ENCODE measurements around the gene FAM131A. TPM values are rescaled to one million over a fixed set of nuclear protein-coding genes. Genes with fewer than 3 reads are reported as not detected.

FAM131A gene, protein sequence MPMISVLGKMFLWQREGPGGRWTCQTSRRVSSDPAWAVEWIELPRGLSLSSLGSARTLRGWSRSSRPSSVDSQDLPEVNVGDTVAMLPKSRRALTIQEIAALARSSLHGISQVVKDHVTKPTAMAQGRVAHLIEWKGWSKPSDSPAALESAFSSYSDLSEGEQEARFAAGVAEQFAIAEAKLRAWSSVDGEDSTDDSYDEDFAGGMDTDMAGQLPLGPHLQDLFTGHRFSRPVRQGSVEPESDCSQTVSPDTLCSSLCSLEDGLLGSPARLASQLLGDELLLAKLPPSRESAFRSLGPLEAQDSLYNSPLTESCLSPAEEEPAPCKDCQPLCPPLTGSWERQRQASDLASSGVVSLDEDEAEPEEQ
- total RNA-seq: 26.9 TPM

- peak; percentile 83 for DNase-seq
Observed at GRCh38 chr3:184337399-184337714, at the start of gene FAM131A. FAM131A (plus strand) TSS chr3:184337600; CDS start chr3:184337631, 31 bp downstream.

GRCh38 chr3:184289426-184289938 lies 47.9 kb upstream of the FAM131A start:
- DNase-seq: peak; percentile 38

DNA sequence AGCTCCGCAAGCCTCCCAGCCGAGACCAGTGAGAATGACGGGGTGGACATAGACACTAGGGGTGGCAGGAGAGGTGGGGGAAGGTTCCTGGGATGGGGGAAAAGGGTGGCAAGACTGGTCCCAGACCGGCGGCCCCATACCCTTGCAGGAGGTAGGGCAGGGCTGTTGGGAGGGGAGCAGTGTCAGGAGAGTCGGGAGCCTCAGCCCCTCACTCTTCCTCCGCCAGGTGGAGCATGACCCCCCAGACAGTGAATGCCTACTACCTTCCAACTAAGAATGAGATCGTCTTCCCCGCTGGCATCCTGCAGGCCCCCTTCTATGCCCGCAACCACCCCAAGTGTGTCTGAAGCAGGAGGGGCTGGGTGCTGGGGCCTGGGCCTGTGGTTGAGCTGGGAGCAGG lies 47.1 kb upstream of the FAM131A start:
- no peak for DNase-seq

DNA sequence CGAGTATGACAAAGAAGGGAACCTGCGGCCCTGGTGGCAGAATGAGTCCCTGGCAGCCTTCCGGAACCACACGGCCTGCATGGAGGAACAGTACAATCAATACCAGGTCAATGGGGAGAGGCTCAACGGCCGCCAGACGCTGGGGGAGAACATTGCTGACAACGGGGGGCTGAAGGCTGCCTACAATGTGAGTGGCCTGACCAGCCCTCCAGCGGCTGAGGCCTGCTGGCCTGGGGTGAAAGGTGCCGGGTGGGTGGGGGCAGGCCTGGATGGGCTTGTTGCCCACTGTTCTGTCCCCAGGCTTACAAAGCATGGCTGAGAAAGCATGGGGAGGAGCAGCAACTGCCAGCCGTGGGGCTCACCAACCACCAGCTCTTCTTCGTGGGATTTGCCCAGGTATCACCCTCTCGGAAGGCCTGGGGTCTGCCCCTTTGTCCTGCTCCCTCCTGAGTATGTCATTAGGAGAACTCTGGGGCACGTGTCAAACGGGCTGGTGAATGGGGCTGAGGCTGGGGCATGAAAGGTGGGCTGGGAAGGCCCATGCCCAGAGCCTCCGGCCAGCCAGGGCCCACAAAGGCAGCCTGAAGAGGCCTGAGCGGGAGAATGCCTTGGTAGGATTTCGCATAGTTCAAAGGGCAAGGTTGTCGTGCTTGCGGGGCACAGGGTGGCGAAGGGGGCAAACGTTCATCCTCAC lies 46.2 kb upstream of the FAM131A start:
- DNase-seq: no peak

DNA sequence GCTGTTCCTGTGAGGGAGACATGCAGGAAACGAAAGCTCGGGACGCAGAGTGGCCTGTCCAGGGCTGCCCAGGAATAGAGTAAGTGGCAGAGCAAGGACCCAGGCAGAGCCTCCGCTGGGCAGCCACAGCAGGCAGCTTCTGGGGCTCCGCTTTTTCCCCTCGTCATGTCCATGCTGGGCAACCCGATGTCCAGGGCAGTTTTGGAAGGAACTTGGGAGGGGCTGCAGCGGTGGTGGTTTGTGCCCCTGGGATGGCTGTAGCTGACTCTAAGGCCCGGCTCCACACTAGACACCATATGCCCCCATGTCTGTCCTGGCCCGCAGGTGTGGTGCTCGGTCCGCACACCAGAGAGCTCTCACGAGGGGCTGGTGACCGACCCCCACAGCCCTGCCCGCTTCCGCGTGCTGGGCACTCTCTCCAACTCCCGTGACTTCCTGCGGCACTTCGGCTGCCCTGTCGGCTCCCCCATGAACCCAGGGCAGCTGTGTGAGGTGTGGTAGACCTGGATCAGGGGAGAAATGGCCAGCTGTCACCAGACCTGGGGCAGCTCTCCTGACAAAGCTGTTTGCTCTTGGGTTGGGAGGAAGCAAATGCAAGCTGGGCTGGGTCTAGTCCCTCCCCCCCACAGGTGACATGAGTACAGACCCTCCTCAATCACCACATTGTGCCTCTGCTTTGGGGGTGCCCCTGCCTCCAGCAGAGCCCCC lies 45.5 kb upstream of the FAM131A start:
- DNase-seq: no peak

DNA sequence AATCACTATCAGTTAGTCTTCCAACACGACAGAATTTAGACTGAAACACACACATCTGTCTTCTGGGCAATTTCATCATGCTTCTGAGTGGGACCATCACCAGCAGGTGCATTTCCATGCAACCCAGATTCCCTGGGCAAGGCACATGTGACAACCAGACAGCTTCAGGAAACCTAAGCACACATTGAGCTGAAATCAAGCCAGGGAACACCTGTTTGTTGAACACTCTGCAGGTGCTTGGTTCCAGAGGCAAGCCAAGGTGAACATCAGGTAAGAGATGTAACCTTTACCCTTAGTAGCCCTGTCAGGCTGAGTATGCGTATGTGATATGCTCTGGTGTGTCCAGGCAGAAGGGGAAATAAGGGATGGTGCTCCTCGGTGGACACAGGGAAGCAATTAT lies 41.6 kb upstream of the FAM131A start:
- DNase-seq: no peak

GRCh38 chr3:184296616-184297015 lies 40.8 kb upstream of the FAM131A start:
- DNase-seq: no peak

- DNase-seq: peak; percentile 99
Observed at GRCh38 chr3:184298759-184299487, 38.5 kb upstream of the FAM131A start, which contains the start of gene PSMD2. PSMD2 (plus strand) TSS chr3:184299241; CDS start chr3:184299267, 26 bp downstream.

DNA sequence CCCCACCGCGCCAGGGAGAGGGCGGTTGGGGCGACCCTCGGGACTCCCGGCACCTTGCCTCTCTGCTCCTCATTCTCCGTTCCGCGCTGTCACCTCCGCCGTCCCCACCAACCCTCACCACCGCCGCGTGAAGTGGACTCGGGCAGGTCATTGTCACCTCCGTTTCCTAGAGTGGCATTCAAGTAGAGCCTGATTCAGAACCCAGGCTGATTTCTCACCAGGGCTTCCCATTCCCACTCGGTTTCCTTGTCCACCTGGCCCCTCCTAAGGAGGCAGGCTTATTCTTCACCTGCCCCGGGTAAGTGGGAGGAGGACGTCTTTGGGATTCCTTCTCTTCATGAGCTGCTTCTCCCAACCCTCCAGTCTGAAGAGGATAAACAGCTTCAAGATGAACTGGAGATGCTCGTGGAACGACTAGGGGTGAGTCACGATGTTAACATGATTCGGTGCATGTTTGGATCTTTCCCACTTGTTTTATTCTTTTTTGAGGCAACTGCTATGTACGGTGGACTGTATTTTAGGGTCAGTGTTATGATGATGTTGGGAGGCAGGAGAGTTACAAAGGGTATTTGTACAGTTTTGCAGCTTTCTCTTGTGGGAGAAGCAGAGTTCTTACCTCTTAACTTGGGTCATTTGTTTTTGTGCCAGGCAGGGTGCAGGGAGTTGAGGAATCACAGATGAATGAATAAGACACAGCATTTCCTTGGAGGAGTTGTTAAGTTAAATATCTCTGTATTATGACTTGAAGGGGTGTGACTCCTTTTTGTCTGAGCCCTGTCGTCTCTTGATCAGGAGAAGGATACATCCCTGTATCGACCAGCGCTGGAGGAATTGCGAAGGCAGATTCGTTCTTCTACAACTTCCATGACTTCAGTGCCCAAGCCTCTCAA lies 37.7 kb upstream of the FAM131A start:
- no peak for DNase-seq

- DNase-seq: no peak
Observed at GRCh38 chr3:184300378-184300720, 37.1 kb upstream of the FAM131A start.

DNA sequence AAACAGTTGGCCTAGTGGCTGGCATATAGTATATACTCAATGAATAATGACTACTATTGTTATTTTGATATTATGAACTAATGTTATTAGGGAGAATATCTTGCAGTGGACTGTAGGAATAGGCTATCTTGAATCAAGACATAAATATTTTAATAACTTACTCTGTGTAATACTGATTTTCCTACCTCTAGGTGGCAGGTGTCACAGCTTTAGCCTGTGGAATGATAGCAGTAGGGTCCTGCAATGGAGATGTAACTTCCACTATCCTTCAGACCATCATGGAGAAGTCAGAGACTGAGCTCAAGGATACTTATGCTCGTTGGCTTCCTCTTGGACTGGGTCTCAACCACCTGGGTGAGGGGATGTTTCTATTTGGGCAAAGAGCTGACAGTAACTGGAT lies 31.8 kb upstream of the FAM131A start:
- no peak for DNase-seq

DNA sequence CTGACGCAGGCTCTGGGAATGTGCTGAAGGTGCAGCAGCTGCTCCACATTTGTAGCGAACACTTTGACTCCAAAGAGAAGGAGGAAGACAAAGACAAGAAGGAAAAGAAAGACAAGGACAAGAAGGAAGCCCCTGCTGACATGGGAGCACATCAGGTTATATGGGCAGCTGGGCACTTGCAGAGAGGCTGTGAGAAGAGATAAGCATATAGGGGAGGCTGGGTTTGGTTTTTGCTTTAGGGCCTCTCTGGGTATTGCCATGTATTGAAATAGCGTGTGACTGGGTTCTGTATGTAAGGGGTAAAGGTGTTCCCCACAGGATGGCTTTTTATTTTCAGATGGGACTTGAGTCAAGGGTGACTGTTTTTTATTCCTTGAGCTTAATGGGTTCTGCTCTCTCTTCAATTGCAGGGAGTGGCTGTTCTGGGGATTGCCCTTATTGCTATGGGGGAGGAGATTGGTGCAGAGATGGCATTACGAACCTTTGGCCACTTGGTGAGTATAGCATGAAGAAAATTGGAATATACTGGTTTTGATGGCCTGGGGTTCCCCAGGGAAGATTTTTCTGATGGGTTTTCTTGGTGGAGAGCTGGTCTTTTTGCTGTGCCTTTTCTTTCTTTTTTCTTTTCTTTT lies 30.9 kb upstream of the FAM131A start:
- no peak for DNase-seq

DNA sequence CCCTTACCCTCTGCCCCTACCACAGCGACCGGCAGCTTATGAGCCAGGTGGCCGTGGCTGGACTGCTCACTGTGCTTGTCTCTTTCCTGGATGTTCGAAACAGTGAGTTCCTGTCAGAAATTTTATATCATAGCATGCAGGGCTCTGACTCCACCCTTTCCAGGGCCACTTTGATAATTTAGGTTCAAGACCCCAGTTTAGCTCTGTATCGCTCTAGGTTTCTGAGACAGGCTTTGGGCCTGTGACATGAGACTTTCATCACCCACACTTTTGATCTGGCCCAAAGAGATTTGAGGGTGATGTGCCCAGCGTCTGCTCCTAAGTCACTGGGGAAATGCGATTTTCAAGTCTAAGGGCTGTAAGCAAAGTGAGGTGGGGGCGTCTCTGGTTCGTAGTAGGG lies 29.5 kb upstream of the FAM131A start:
- no peak for DNase-seq

DNA sequence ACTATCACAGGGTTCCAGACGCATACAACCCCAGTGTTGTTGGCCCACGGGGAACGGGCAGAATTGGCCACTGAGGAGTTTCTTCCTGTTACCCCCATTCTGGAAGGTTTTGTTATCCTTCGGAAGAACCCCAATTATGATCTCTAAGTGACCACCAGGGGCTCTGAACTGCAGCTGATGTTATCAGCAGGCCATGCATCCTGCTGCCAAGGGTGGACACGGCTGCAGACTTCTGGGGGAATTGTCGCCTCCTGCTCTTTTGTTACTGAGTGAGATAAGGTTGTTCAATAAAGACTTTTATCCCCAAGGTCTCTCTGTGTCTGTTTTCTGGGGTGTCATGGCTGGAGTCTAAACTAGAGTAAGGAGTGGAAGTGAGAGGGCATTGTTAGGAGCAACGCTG lies 28.7 kb upstream of the FAM131A start:
- DNase-seq: no peak

DNA sequence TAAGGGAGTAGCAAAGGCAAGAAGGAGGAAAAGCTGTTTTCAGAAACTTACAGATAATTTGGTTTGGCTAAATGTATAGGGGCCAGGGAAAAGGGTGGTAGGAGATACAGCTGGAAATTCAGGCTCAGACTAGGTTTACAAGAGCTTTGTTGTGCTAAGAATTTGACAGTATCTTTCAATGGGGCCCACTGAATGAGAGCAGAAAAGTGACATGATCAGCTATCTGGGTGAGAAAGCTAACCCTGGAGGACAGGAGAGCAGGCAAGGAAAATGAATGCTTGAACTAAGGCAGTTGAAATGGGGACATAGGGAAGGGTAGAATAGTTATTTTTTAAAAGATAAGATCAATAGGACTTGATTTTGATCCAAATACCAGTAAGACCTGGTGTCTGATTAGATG lies 25.8 kb upstream of the FAM131A start:
- DNase-seq: no peak

- peak; percentile 97 for DNase-seq
Observed at GRCh38 chr3:184314363-184314699, 23.1 kb upstream of the FAM131A start, which contains the start of gene EIF4G1. EIF4G1 (plus strand) TSS chr3:184314606; CDS start chr3:184315797, 1,191 bp downstream.

DNA sequence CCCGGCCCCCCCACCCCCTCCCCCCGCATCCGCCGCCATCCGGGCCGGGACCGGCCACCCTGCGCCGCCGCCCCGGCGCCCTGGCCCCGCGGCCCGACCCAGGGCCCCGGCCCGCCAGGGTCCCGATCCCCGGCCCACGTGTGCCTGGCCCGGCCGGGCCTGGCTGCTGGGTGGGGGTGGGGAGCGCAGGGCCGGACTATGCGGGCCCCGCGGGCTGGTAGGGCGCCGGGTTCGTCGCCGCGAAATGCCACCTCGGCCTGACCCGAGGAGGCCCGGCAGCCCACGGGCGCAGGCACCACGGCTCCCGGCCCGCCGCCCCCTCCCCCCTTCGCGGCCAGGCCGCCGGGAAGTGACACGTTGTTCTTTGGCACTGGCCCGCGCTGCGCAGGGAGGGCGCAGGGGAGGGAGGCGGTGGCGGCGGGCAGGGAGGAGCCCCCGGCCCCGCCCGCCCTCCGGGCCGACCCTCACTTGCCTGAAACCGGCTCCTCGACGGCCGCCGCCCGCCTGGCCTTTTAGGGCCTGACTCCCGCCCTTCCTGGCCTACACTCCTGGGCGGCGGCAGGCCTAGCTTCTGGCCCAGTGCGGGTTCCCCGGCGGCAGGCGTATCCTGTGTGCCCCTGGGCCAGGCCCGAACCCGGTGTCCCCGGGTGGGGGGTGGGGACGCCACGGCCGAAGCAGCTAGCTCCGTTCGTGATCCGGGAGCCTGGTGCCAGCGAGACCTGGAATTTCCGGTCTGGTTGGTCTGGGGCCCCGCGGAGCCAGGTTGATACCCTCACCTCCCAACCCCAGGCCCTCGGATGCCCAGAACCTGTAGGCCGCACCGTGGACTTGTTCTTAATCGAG lies 22.5 kb upstream of the FAM131A start:
- peak; percentile 87 for DNase-seq

- DNase-seq: no peak
Observed at GRCh38 chr3:184315543-184315867, 21.9 kb upstream of the FAM131A start.

DNA sequence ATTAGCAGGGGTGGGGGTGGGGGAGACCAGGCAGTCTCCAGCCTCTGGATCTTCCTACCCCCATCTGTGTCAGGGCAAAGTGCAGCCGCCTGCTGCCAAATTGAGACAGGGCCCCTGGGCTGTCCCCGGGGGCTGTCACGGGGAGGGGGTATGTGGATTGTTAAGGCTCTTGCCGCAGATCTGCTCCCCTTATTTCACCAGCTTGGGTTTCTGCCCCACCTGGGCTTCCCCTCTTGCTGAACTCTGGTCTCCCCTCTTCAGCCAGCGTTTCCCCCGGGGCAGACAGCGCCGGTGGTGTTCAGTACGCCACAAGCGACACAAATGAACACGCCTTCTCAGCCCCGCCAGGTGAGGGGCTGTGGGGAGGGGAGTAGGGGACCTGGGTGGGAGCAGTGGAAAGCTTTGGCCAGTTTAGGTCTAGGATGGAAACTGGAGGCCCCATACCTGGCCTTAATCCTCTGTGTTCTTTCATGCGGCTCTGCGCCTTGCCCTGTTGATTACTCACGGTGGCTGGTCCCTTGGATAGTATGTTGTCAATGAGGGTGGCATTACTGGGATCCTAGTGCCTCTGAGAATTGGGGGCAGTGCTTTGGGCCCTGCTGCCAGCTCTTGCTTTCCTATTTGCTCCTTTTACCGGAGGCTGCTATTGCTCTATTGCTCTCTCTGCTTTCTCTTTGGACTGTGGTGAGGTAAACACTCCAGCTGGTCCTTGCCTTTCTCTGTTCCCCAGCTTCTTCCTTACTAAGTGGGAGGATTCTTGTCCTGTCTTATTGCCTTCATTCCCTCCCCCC lies 21.3 kb upstream of the FAM131A start:
- no peak for DNase-seq
